ENCODE results near the gene TNFSF8.

Gene TNFSF8

DNA sequence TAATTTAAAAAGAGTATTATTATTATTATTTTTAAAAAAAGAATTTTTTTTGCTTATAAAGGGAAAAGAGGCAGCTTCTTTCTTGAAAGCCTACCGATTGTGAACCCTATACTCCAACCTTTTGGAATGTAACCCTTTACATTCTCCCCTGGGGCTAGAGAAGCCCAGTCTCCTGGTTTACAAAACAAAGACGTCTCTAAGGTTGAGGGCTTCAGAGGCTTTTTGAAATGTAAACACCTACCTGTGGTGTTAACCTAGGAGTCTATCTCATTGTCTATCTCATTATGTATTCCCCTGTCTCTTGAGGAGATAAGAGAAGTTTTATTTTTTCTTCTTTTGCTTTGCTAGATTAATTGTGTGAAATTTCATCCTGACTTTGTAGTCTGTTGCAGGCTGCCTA, 4.7 kb downstream of the TNFSF8 start:
- intact Hi-C loops (cut with micrococcal nuclease) = loop anchor here (5.0 kb wide), 2 partner anchors 42 to 72 kb away; no protein-coding TSS in a partner anchor
- H3K36me3 Mint-ChIP-seq (ENCODE audit: low read depth) = no peaks in the 10 kb centered on the region
- no peaks in the 10 kb centered on the region for H3K27me3 Mint-ChIP-seq
- H3K4me3 Mint-ChIP-seq = no peak overlapping the region
- H3K27ac Mint-ChIP-seq = no peak overlapping the region
- H3K9me3 Mint-ChIP-seq = no peaks in the 10 kb centered on the region
- H3K4me1 Mint-ChIP-seq (ENCODE audit: low read depth) = peaks cover 71% of the 10 kb centered on the region

GRCh38 chr9:114925039-114925438, 5.4 kb downstream of the TNFSF8 start:
- no peak overlapping the region for H3K4me3 Mint-ChIP-seq
- intact Hi-C loops (cut with micrococcal nuclease) = loop anchor here (5.0 kb wide), 2 partner anchors 42 to 72 kb away; no protein-coding TSS in a partner anchor
- H3K36me3 Mint-ChIP-seq (ENCODE audit: low read depth) = no peaks in the 10 kb centered on the region
- H3K9me3 Mint-ChIP-seq = no peaks in the 10 kb centered on the region
- H3K27ac Mint-ChIP-seq = peak overlapping the region; percentile 65
- H3K27me3 Mint-ChIP-seq = no peaks in the 10 kb centered on the region
- peaks cover 64% of the 10 kb centered on the region for H3K4me1 Mint-ChIP-seq (ENCODE audit: low read depth)

GRCh38 chr9:114924327-114924726, 6.1 kb downstream of the TNFSF8 start:
- no peaks in the 10 kb centered on the region for H3K9me3 Mint-ChIP-seq
- H3K36me3 Mint-ChIP-seq (ENCODE audit: low read depth) = no peaks in the 10 kb centered on the region
- H3K4me3 Mint-ChIP-seq = no peak overlapping the region
- intact Hi-C loops (cut with micrococcal nuclease) = no loop called here
- H3K27me3 Mint-ChIP-seq = no peaks in the 10 kb centered on the region
- peak overlapping the region; percentile 65 for H3K27ac Mint-ChIP-seq
- H3K4me1 Mint-ChIP-seq (ENCODE audit: low read depth) = peaks cover 66% of the 10 kb centered on the region

DNA sequence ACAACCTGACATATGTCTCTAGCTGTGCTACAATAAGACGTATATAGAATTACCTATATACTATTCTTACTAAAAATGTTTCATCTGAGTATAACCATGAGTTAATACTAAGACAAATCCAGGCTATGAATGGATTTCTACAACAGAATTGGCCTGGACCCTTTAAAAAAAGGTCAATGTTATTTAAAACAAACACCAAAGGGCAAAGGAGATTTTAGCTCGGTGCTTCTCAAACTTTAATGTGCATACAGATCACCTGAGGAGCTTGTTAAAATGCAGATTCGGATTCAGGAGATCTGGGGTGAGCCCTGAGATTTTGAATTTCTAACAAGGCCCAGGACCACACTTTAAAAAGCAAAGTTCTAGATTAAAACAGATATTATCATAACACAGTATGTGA, 6.5 kb downstream of the TNFSF8 start:
- no peaks in the 10 kb centered on the region for H3K9me3 Mint-ChIP-seq
- H3K4me3 Mint-ChIP-seq = no peak overlapping the region
- peaks cover 66% of the 10 kb centered on the region for H3K4me1 Mint-ChIP-seq (ENCODE audit: low read depth)
- no peaks in the 10 kb centered on the region for H3K36me3 Mint-ChIP-seq (ENCODE audit: low read depth)
- H3K27me3 Mint-ChIP-seq = no peaks in the 10 kb centered on the region
- intact Hi-C loops (cut with micrococcal nuclease) = no loop called here
- no peak overlapping the region for H3K27ac Mint-ChIP-seq

GRCh38 chr9:114921171-114921570, 9.2 kb downstream of the TNFSF8 start:
- Mint-ChIP-seq H3K36me3 (ENCODE audit: low read depth) (peaks cover 19% of the 10 kb centered on the region), H3K27me3 (no peaks in the 10 kb centered on the region), H3K9me3 (no peaks in the 10 kb centered on the region), H3K4me1 (ENCODE audit: low read depth) (peaks cover 49% of the 10 kb centered on the region), H3K27ac (no peak overlapping the region), H3K4me3 (no peak overlapping the region)
- intact Hi-C loops (cut with micrococcal nuclease) = no loop called here

GRCh38 chr9:114919611-114920010, 10.8 kb downstream of the TNFSF8 start:
- intact Hi-C loops (cut with micrococcal nuclease) = no loop called here
- no peaks in the 10 kb centered on the region for H3K9me3 Mint-ChIP-seq
- H3K4me1 Mint-ChIP-seq (ENCODE audit: low read depth) = peaks cover 45% of the 10 kb centered on the region
- H3K27ac Mint-ChIP-seq = no peak overlapping the region
- peaks cover 29% of the 10 kb centered on the region for H3K36me3 Mint-ChIP-seq (ENCODE audit: low read depth)
- H3K27me3 Mint-ChIP-seq = no peaks in the 10 kb centered on the region
- no peak overlapping the region for H3K4me3 Mint-ChIP-seq

DNA sequence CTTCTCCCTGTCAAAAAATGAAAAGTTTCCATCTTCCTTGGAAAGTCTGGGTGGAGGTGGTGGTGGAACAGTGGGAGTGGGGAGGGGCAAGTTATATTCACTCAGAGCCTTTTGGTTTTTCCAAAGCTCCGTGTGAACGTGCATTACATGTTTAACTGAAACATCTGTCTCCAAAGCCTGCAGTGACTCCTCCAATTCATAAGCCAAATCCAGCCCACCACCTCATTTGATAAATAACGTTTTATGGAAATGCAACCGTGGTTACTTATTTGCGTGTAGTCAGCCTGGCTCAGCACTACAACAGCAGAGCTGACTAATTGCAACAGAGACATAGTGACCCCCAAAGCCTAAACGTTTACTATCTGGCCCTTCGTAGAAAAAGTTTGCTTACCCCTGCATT, 13.9 kb downstream of the TNFSF8 start:
- Mint-ChIP-seq H3K4me3 (no peak overlapping the region), H3K4me1 (ENCODE audit: low read depth) (peaks cover 34% of the 10 kb centered on the region), H3K27me3 (no peaks in the 10 kb centered on the region), H3K36me3 (ENCODE audit: low read depth) (peaks cover 35% of the 10 kb centered on the region), H3K27ac (no peak overlapping the region), H3K9me3 (no peaks in the 10 kb centered on the region)
- intact Hi-C loops (cut with micrococcal nuclease) = no loop called here

DNA sequence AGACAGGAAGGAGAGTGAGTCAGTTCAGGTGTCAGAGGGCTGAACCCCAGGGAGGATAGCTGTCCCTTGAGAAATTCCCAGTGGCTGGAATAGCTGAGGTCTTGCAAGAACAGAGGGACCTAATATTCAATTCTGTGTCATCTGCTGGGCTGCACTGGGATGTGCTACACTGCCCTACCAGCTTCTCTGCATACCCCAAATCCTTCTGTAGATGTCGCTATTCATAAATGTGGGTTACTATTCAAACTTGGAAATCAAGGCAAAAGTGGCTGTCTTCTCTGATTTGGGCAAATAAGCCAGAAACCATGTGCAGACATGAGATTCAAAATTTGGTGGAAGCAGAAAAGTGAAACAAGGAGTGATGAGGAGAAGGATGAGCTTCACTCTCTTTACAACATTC, 16.3 kb downstream of the TNFSF8 start:
- no peak overlapping the region for H3K27ac Mint-ChIP-seq
- peaks cover 33% of the 10 kb centered on the region for H3K4me1 Mint-ChIP-seq (ENCODE audit: low read depth)
- H3K27me3 Mint-ChIP-seq = no peaks in the 10 kb centered on the region
- no peak overlapping the region for H3K4me3 Mint-ChIP-seq
- peaks cover 35% of the 10 kb centered on the region for H3K36me3 Mint-ChIP-seq (ENCODE audit: low read depth)
- intact Hi-C loops (cut with micrococcal nuclease) = no loop called here
- H3K9me3 Mint-ChIP-seq = no peaks in the 10 kb centered on the region

GRCh38 chr9:114913656-114914055, 16.7 kb downstream of the TNFSF8 start:
- Mint-ChIP-seq H3K27me3 (no peaks in the 10 kb centered on the region), H3K36me3 (ENCODE audit: low read depth) (peaks cover 35% of the 10 kb centered on the region), H3K27ac (no peak overlapping the region), H3K4me1 (ENCODE audit: low read depth) (peaks cover 38% of the 10 kb centered on the region), H3K9me3 (no peaks in the 10 kb centered on the region), H3K4me3 (no peak overlapping the region)
- intact Hi-C loops (cut with micrococcal nuclease) = no loop called here

DNA sequence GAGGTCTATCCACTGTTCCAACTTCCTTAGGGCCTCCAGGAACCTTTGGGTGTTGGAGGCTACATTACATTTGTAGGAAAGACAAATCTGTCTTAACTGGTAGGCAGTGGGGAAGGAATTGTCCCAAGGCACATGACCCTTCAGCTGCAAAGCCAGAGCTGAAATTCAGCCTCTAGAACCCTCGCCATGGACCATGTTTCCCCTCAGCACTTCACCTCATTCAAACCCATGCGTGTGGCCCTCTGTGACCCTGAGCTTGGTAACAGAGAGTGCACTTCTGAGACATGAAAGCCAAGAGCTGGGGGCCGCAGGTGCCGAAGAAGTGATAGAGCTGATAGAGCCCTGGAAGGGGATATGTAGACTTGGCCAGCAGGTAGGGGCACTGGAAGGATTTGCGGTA, 17.2 kb downstream of the TNFSF8 start:
- H3K27ac Mint-ChIP-seq = no peak overlapping the region

GRCh38 chr9:114911167-114911821, 19.1 kb downstream of the TNFSF8 start:
- no peak overlapping the region for H3K27ac Mint-ChIP-seq
- H3K4me3 Mint-ChIP-seq = no peak overlapping the region
- intact Hi-C loops (cut with micrococcal nuclease) = loop anchor here (2.0 kb wide), 1 partner anchor 104 kb away; no protein-coding TSS in a partner anchor
- H3K9me3 Mint-ChIP-seq = no peaks in the 10 kb centered on the region
- H3K4me1 Mint-ChIP-seq (ENCODE audit: low read depth) = peaks cover 45% of the 10 kb centered on the region
- H3K36me3 Mint-ChIP-seq (ENCODE audit: low read depth) = peaks cover 22% of the 10 kb centered on the region
- H3K27me3 Mint-ChIP-seq = no peaks in the 10 kb centered on the region

More for the DNA sequence above, 17.2 kb downstream of the TNFSF8 start:
- H3K27me3 Mint-ChIP-seq = no peaks in the 10 kb centered on the region
- peaks cover 36% of the 10 kb centered on the region for H3K36me3 Mint-ChIP-seq (ENCODE audit: low read depth)
- peaks cover 42% of the 10 kb centered on the region for H3K4me1 Mint-ChIP-seq (ENCODE audit: low read depth)
- H3K9me3 Mint-ChIP-seq = no peaks in the 10 kb centered on the region
- intact Hi-C loops (cut with micrococcal nuclease) = no loop called here
- H3K4me3 Mint-ChIP-seq = no peak overlapping the region

DNA sequence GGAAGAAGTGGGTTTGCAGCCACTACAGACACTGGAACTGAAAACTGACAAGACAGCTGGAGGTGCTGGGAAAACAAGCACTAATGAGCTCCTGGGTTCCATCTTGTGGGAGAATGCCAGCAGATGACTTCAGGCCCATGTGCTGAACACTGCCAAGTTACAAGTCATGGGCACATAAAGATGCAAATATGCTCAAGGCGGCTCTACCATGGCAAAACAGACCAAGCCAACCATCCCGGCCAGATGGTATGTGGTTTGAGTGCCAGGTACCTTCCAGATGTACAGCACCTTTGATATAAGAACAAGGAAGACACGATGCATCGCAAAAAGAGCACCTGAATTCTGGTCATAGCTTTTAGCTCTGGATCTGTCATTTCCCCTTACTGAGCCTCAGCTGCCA, 19.9 kb downstream of the TNFSF8 start:
- Mint-ChIP-seq H3K4me3 (no peak overlapping the region), H3K9me3 (no peaks in the 10 kb centered on the region), H3K27ac (no peak overlapping the region), H3K36me3 (ENCODE audit: low read depth) (peaks cover 16% of the 10 kb centered on the region), H3K4me1 (ENCODE audit: low read depth) (peaks cover 45% of the 10 kb centered on the region), H3K27me3 (no peaks in the 10 kb centered on the region)
- intact Hi-C loops (cut with micrococcal nuclease) = loop anchor here (2.0 kb wide), 1 partner anchor 104 kb away; no protein-coding TSS in a partner anchor

DNA sequence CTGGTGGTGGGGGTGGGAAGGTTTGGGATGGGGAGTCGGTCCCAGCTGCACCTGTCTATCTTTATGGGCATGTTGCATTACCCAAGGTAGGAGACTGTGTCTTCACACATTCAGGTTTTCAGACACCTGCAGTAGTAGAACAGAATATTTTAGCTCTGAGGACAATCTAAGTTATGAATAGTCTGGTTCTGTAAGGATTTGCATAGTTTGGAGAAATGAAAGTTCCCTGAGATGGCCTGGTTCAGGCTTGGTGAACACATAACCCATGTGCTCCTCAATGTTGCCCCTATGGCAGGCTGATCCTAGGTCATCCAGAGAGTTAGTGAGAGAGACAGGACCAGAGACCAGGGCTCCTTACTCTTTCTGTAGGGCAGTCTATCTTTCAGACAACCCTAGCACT, 20.7 kb downstream of the TNFSF8 start:
- peaks cover 20% of the 10 kb centered on the region for H3K36me3 Mint-ChIP-seq (ENCODE audit: low read depth)
- peaks cover 41% of the 10 kb centered on the region for H3K4me1 Mint-ChIP-seq (ENCODE audit: low read depth)
- intact Hi-C loops (cut with micrococcal nuclease) = loop anchor here (2.0 to 10.0 kb wide), 3 partner anchors 105 to 615 kb away; partner anchors contain the start of gene TNFSF15
- no peaks in the 10 kb centered on the region for H3K9me3 Mint-ChIP-seq
- no peak overlapping the region for H3K4me3 Mint-ChIP-seq
- no peak overlapping the region for H3K27ac Mint-ChIP-seq
- no peaks in the 10 kb centered on the region for H3K27me3 Mint-ChIP-seq

- intact Hi-C loops (cut with micrococcal nuclease) = loop anchor here (1.0 to 10.0 kb wide), 3 partner anchors 104 to 616 kb away; partner anchors contain the start of gene TNFSF15
- Mint-ChIP-seq H3K9me3 (no peaks in the 10 kb centered on the region), H3K4me3 (no peak overlapping the region), H3K4me1 (ENCODE audit: low read depth) (peaks cover 34% of the 10 kb centered on the region), H3K27me3 (no peaks in the 10 kb centered on the region), H3K27ac (no peak overlapping the region), H3K36me3 (ENCODE audit: low read depth) (peaks cover 26% of the 10 kb centered on the region)
Measured at GRCh38 chr9:114908805-114909448, 21.5 kb downstream of the TNFSF8 start.
